Measurements from ENCODE around the gene IFT25. TPM values are rescaled to one million over a fixed set of nuclear protein-coding genes. Genes with fewer than 3 reads are reported as not detected.

Gene IFT25
- total and polyA plus RNA-seq, 2 donors (not counting 1 experiment from before 2014, with no cell fraction given) = 18.2 to 45.7 TPM

GRCh38 chr1:53968125-53968513, 22.6 kb upstream of the IFT25 start:
- no peaks in the 10 kb centered on the region for H3K79me2 ChIP-seq (ENCODE audit: control insufficient read depth, insufficient read depth, low read length)
- intact Hi-C loops (cut with micrococcal nuclease) = no loop called here
- H3K9ac ChIP-seq (ENCODE audit: low read length) = no peak overlapping the region
- ChIA-PET CTCF (interaction anchor here (0.7 kb wide), 1 partner anchor 8 kb away, joined by 5 read pairs; no protein-coding TSS in a partner anchor), POLR2A (no interaction called here)
- no peaks in the 10 kb centered on the region for H3K27me3 ChIP-seq (replicated peaks in 1 of 4; ENCODE audit: control extremely low read depth in 1 of 4, control insufficient read depth in 3 of 4, insufficient read depth in 4 of 4, low read length in 3 of 4)
- WGBS (ENCODE audit: insufficient coverage) = no CpG with 5 or more reads among the region's 2 CpGs
- H2AFZ ChIP-seq (ENCODE audit: insufficient read depth, low read depth, low read length, poor library complexity, severe bottlenecking) = no peak overlapping the region
- H3K27ac Mint-ChIP-seq = no peak overlapping the region
- DNase-seq (no peak), ATAC-seq (ENCODE audit: low read depth) (no peak)
- H3K4me3 Mint-ChIP-seq = no peak overlapping the region
- TF ChIP-seq EZH2 (IDR thresholded peaks at IDR 0.05; ENCODE audit: borderline replicate concordance, insufficient read depth, low read depth, low read length, poor library complexity, severe bottlenecking) (no peak), CTCF (IDR thresholded peaks at IDR 0.05) (no peak)
- no peak overlapping the region for H3K4me2 ChIP-seq (replicated peaks; ENCODE audit: low read depth, low read length, poor library complexity, severe bottlenecking)
- H4K20me1 ChIP-seq (ENCODE audit: control insufficient read depth, insufficient read depth, low read length, poor library complexity, severe bottlenecking) = no peaks in the 10 kb centered on the region
- no peaks in the 10 kb centered on the region for H3K27me3 Mint-ChIP-seq
- H3K4me3 ChIP-seq (ENCODE audit: control extremely low read depth in 1 of 5, extremely low read depth in 1 of 5, insufficient read depth in 1 of 5, low read depth in 2 of 5, low read length in 4 of 5) = no peak overlapping the region
- no peak overlapping the region for H3K27ac ChIP-seq (ENCODE audit: low read length in 2 of 2)
- H3K36me3 ChIP-seq (replicated peaks in 1 of 2; ENCODE audit: control extremely low read depth in 1 of 2, control insufficient read depth in 1 of 2, extremely low read depth in 1 of 2, insufficient read depth in 2 of 2, low read length in 1 of 2) = peaks cover 14 to 18% of the 10 kb centered on the region in 2 experiments
- no peaks in the 10 kb centered on the region for H3K9me3 Mint-ChIP-seq (ENCODE audit: insufficient read depth)
- peaks cover 0 to 3% of the 10 kb centered on the region in 2 donors for H3K4me1 ChIP-seq (ENCODE audit: control insufficient read depth in 2 of 2, insufficient read depth in 2 of 2, low read length in 2 of 2)
- H3K4me1 Mint-ChIP-seq = no peaks in the 10 kb centered on the region
- H3K9me3 ChIP-seq (ENCODE audit: control extremely low read depth in 1 of 3, control insufficient read depth in 2 of 3, insufficient read depth in 1 of 3, low read length in 2 of 3) = no peaks in the 10 kb centered on the region

- peaks cover 14 to 23% of the 10 kb centered on the region in 2 experiments for H3K36me3 ChIP-seq (replicated peaks in 1 of 2; ENCODE audit: control extremely low read depth in 1 of 2, control insufficient read depth in 1 of 2, extremely low read depth in 1 of 2, insufficient read depth in 2 of 2, low read length in 1 of 2)
- peaks cover 0 to 6% of the 10 kb centered on the region in 2 donors for H3K4me1 ChIP-seq (ENCODE audit: control insufficient read depth in 2 of 2, insufficient read depth in 2 of 2, low read length in 2 of 2)
- no peaks in the 10 kb centered on the region for H4K20me1 ChIP-seq (ENCODE audit: control insufficient read depth, insufficient read depth, low read length, poor library complexity, severe bottlenecking)
- H2AFZ ChIP-seq (ENCODE audit: insufficient read depth, low read depth, low read length, poor library complexity, severe bottlenecking) = no peak overlapping the region
- no peaks in the 10 kb centered on the region for H3K4me1 Mint-ChIP-seq
- H3K27ac Mint-ChIP-seq = no peak overlapping the region
- DNase-seq = no peak
- no peaks in the 10 kb centered on the region for H3K27me3 Mint-ChIP-seq
- no peak for ATAC-seq (ENCODE audit: low read depth)
- H3K4me3 Mint-ChIP-seq = no peak overlapping the region
- TF ChIP-seq EZH2 (IDR thresholded peaks at IDR 0.05; ENCODE audit: borderline replicate concordance, insufficient read depth, low read depth, low read length, poor library complexity, severe bottlenecking) (no peak), CTCF (IDR thresholded peaks at IDR 0.05) (no peak)
- no peak overlapping the region for H3K4me3 ChIP-seq (ENCODE audit: control extremely low read depth in 1 of 5, extremely low read depth in 1 of 5, insufficient read depth in 1 of 5, low read depth in 2 of 5, low read length in 4 of 5)
- H3K79me2 ChIP-seq (ENCODE audit: control insufficient read depth, insufficient read depth, low read length) = no peaks in the 10 kb centered on the region
- intact Hi-C loops (cut with micrococcal nuclease) = no loop called here
- no peaks in the 10 kb centered on the region for H3K27me3 ChIP-seq (replicated peaks in 1 of 4; ENCODE audit: control extremely low read depth in 1 of 4, control insufficient read depth in 3 of 4, insufficient read depth in 4 of 4, low read length in 3 of 4)
- H3K9me3 ChIP-seq (ENCODE audit: control extremely low read depth in 1 of 3, control insufficient read depth in 2 of 3, insufficient read depth in 1 of 3, low read length in 2 of 3) = no peaks in the 10 kb centered on the region
- no peak overlapping the region for H3K27ac ChIP-seq (ENCODE audit: low read length in 2 of 2)
- ChIA-PET CTCF (interaction anchor here (0.7 kb wide), 1 partner anchor 8 kb away, joined by 5 read pairs; no protein-coding TSS in a partner anchor), POLR2A (no interaction called here)
- WGBS (ENCODE audit: insufficient coverage) = 100% methylated on average over 7 of the region's 7 CpGs
- no peak overlapping the region for H3K4me2 ChIP-seq (replicated peaks; ENCODE audit: low read depth, low read length, poor library complexity, severe bottlenecking)
- H3K9me3 Mint-ChIP-seq (ENCODE audit: insufficient read depth) = no peaks in the 10 kb centered on the region
- H3K9ac ChIP-seq (ENCODE audit: low read length) = no peak overlapping the region
These were observed 22.1 kb upstream of the IFT25 start for GRCh38 chr1:53967409-53968124.
